HEK293 (cell line): ENCODE measurements around the gene TMEM119.

Source experiments
- CTCF ChIA-PET: fragments of 350-600 bp; formaldehyde crosslinking; extraction: SDS; loops from one replicate; lab custom pipeline; 2021; ENCODE audit warnings: antibody characterized with exemption; lab: Yijun Ruan, JAX
- POLR2A ChIA-PET: fragments of 300-600 bp; formaldehyde crosslinking; extraction: SDS; loops from one replicate; lab custom pipeline; 2020; ENCODE audit warnings: antibody characterized with exemption, inconsistent platforms; lab: Yijun Ruan, JAX
- H3K27ac ChIP-seq: fragments of 200-500 bp; sonication (Bioruptor generic); 2 replicates; pipeline ENCODE4 v1.5.1; 2014; ENCODE audit warnings: low read depth, low read length, control low read depth, inconsistent platforms; ENCODE audit errors: extremely low read depth
- H3K36me3 ChIP-seq, 2 experiments: fragments of 200-500 bp in 1 of 2; sonication (Bioruptor generic) in 1 of 2; 1 replicate in 1 of 2; 2 replicates in 1 of 2; pipeline ENCODE4 v1.5.1; 2014 to 2017; ENCODE audit warnings: inconsistent platforms in 2 of 2, low read length in 2 of 2; ENCODE audit not compliant: control insufficient read depth in 2 of 2, insufficient read depth in 1 of 2
- H3K4me1 ChIP-seq: fragments of 200-500 bp; sonication (Bioruptor generic); 2 replicates; pipeline ENCODE4 v1.5.1; 2014; ENCODE audit warnings: mild to moderate bottlenecking, low read length, inconsistent platforms; ENCODE audit not compliant: control insufficient read depth, insufficient read depth
- H3K4me3 ChIP-seq: 2 replicates; pipeline ENCODE4 v1.5.1; 2011; ENCODE audit warnings: low read depth, mild to moderate bottlenecking, control low read depth, low read length, moderate library complexity
- H3K9me3 ChIP-seq: fragments of 200-500 bp; sonication (Bioruptor generic); 2 replicates; pipeline ENCODE4 v1.5.1; 2014; ENCODE audit warnings: low read depth, low read length, inconsistent platforms; ENCODE audit not compliant: control insufficient read depth, insufficient read depth
- GLIS1 ChIP-seq: fragments of 450-650 bp; formaldehyde crosslinking; IDR thresholded peaks from 2 replicates; pipeline ENCODE4 v1.5.1; 2016; ENCODE audit warnings: missing biosample characterization, missing genetic modification characterization
- KLF7 ChIP-seq: fragments of 450-650 bp; formaldehyde crosslinking; IDR thresholded peaks from 2 replicates; pipeline ENCODE4 v1.5.1; 2016; ENCODE audit warnings: missing biosample characterization, missing genetic modification characterization, borderline replicate concordance
- KLF8 ChIP-seq: fragments of 450-650 bp; formaldehyde crosslinking; IDR thresholded peaks from 2 replicates; pipeline ENCODE4 v1.5.1; 2016; ENCODE audit warnings: missing biosample characterization, missing genetic modification characterization
- KLF9 ChIP-seq: fragments of 450-650 bp; formaldehyde crosslinking; IDR thresholded peaks from 2 replicates; pipeline ENCODE4 v1.5.1; 2016; ENCODE audit warnings: missing biosample characterization, missing genetic modification characterization, low read depth
- OSR2 ChIP-seq: fragments of 450-650 bp; formaldehyde crosslinking; IDR thresholded peaks from 2 replicates; pipeline ENCODE4 v1.5.1; 2016; ENCODE audit warnings: missing biosample characterization, missing genetic modification characterization
- REST ChIP-seq: fragments of 450-650 bp; formaldehyde crosslinking; IDR thresholded peaks from 2 replicates; pipeline ENCODE4 v1.5.1; 2016; ENCODE audit warnings: missing biosample characterization, missing genetic modification characterization
- SP2 ChIP-seq: fragments of 450-650 bp; formaldehyde crosslinking; IDR thresholded peaks from 2 replicates; pipeline ENCODE4 v1.5.1; 2016; ENCODE audit warnings: missing biosample characterization, missing genetic modification characterization
- YY1 ChIP-seq: fragments of 450-650 bp; formaldehyde crosslinking; IDR thresholded peaks from 2 replicates; pipeline ENCODE4 v1.5.1; 2018; ENCODE audit warnings: missing biosample characterization, missing genetic modification characterization
- YY2 ChIP-seq: fragments of 450-650 bp; formaldehyde crosslinking; IDR thresholded peaks from 2 replicates; pipeline ENCODE4 v1.5.1; 2016; ENCODE audit warnings: missing biosample characterization, missing genetic modification characterization
- ZNF10 ChIP-seq: fragments of 450-650 bp; formaldehyde crosslinking; IDR thresholded peaks from 2 replicates; pipeline ENCODE4 v1.5.1; 2017; ENCODE audit warnings: missing biosample characterization, missing genetic modification characterization
- ZNF138 ChIP-seq: fragments of 450-650 bp; formaldehyde crosslinking; IDR thresholded peaks from 2 replicates; pipeline ENCODE4 v1.5.1; 2016; ENCODE audit warnings: missing biosample characterization, missing genetic modification characterization, borderline replicate concordance
- ZNF146 ChIP-seq: fragments of 450-650 bp; formaldehyde crosslinking; IDR thresholded peaks from 2 replicates; pipeline ENCODE4 v1.5.1; 2016; ENCODE audit warnings: missing biosample characterization, missing genetic modification characterization
- ZNF394 ChIP-seq: fragments of 450-650 bp; formaldehyde crosslinking; IDR thresholded peaks from 2 replicates; pipeline ENCODE4 v1.5.1; 2016; ENCODE audit warnings: missing biosample characterization, missing genetic modification characterization, mild to moderate bottlenecking, moderate library complexity, borderline replicate concordance
- ZNF549 ChIP-seq: fragments of 450-650 bp; IDR thresholded peaks from 2 replicates; pipeline ENCODE4 v1.5.1; 2018; ENCODE audit warnings: missing biosample characterization, missing genetic modification characterization, mild to moderate bottlenecking, inconsistent platforms, moderate library complexity
- ZNF561 ChIP-seq: fragments of 450-650 bp; IDR thresholded peaks from 2 replicates; pipeline ENCODE4 v1.5.1; 2018; ENCODE audit warnings: missing biosample characterization, missing genetic modification characterization, borderline replicate concordance
- ZNF596 ChIP-seq: fragments of 450-650 bp; IDR thresholded peaks from 2 replicates; pipeline ENCODE4 v1.5.0; 2018; ENCODE audit warnings: missing biosample characterization, mild to moderate bottlenecking, missing genetic modification characterization, moderate library complexity
- ZNF624 ChIP-seq: fragments of 450-650 bp; formaldehyde crosslinking; IDR thresholded peaks from 2 replicates; pipeline ENCODE4 v1.5.1; 2017; ENCODE audit warnings: missing biosample characterization, missing genetic modification characterization
- ZNF626 ChIP-seq: fragments of 450-650 bp; sonication (Bioruptor Pico); formaldehyde crosslinking; IDR thresholded peaks from 2 replicates; pipeline ENCODE4 v1.5.1; 2018; ENCODE audit warnings: missing biosample characterization, missing genetic modification characterization, inconsistent platforms
- ZSCAN5A ChIP-seq: fragments of 450-650 bp; formaldehyde crosslinking; IDR thresholded peaks from 2 replicates; pipeline ENCODE4 v1.5.1; 2016; ENCODE audit warnings: missing biosample characterization, missing genetic modification characterization
- TF ChIP-seq, protein P1 (sequence below): fragments of 450-650 bp; formaldehyde crosslinking; IDR thresholded peaks from 2 replicates; pipeline ENCODE4 v1.5.1; 2016; ENCODE audit warnings: missing biosample characterization, missing genetic modification characterization, low read depth
- TF ChIP-seq, protein P2 (sequence below): fragments of 450-650 bp; formaldehyde crosslinking; IDR thresholded peaks from 2 replicates; pipeline ENCODE4 v1.5.1; 2016; ENCODE audit warnings: missing biosample characterization, missing genetic modification characterization
- TF ChIP-seq, protein P3 (sequence below): fragments of 450-650 bp; formaldehyde crosslinking; IDR thresholded peaks from 2 replicates; pipeline ENCODE4 v1.5.1; 2016; ENCODE audit warnings: missing biosample characterization, missing genetic modification characterization

The TMEM119 gene

DNA sequence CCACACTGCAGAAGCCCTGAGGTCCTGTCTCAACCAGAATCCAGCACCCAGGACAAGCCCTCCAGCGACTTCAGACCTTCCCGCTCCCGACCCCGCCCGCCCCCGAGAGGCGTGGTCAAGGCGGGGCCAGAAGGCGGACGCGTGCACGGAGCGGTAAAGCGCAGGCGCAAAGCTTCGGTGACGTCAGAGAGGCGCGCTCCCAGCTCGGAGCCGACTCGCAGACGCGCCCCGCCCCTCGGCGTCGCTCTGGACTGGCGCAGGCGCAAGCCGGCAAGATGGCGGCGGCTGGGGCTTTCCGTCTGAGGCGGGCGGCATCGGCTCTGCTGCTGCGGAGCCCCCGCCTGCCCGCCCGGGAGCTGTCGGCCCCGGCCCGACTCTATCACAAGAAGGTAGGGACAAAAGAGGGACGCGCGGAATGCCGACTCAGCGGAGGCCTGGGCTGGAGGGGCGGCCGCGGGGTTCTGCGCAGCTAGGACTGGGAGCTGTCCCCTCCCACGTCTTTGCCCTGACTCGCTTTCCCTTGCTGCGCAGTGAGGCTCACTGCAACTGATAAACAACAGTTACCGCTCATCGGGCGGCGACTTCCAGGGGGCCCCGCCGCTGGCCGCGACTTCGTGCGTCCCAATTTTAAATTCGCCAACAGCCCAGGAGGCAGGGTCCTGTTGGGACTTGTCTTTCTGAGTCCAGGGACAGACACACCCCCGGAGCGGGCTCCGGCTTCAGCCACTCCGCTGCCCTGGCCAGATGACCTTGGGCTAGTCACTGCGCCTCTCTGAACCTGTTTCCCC, 35.3 kb downstream of the TMEM119 start, which contains the start of gene ISCU (continued):
- TF ChIP-seq YY2 (tag by site-specific recombination) (peak; percentile 72), ZNF138 (tag by site-specific recombination) (no peak), REST (tag by site-specific recombination) (peak; percentile 79), YY1 (tag by site-specific recombination) (peak; percentile 87), KLF9 (tag by site-specific recombination) (peak; percentile 73), ZNF561 (tag by site-specific recombination) (peak; percentile 49; the same call in 1 of the 2 replicates), ZNF626 (tag by site-specific recombination) (no peak), ZNF10 (peak; percentile 82), KLF8 (tag by site-specific recombination) (peak; percentile 82), GLIS1 (tag by site-specific recombination) (peak; percentile 42), SP2 (tag by site-specific recombination) (peak; percentile 83), ZNF146 (0 out of 2 replicates have a peak, but pooled peaks have one; percentile 9), ZNF624 (no peak), ZNF596 (no peak), ZSCAN5A (0 out of 2 replicates have a peak, but pooled peaks have one; percentile 67)
- TF ChIP-seq, protein P1, sequence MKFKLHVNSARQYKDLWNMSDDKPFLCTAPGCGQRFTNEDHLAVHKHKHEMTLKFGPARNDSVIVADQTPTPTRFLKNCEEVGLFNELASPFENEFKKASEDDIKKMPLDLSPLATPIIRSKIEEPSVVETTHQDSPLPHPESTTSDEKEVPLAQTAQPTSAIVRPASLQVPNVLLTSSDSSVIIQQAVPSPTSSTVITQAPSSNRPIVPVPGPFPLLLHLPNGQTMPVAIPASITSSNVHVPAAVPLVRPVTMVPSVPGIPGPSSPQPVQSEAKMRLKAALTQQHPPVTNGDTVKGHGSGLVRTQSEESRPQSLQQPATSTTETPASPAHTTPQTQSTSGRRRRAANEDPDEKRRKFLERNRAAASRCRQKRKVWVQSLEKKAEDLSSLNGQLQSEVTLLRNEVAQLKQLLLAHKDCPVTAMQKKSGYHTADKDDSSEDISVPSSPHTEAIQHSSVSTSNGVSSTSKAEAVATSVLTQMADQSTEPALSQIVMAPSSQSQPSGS (tag by site-specific recombination) = peak; percentile 97
- TF ChIP-seq, protein P2, sequence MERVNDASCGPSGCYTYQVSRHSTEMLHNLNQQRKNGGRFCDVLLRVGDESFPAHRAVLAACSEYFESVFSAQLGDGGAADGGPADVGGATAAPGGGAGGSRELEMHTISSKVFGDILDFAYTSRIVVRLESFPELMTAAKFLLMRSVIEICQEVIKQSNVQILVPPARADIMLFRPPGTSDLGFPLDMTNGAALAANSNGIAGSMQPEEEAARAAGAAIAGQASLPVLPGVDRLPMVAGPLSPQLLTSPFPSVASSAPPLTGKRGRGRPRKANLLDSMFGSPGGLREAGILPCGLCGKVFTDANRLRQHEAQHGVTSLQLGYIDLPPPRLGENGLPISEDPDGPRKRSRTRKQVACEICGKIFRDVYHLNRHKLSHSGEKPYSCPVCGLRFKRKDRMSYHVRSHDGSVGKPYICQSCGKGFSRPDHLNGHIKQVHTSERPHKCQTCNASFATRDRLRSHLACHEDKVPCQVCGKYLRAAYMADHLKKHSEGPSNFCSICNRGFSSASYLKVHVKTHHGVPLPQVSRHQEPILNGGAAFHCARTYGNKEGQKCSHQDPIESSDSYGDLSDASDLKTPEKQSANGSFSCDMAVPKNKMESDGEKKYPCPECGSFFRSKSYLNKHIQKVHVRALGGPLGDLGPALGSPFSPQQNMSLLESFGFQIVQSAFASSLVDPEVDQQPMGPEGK (tag by site-specific recombination) = peak; percentile 55

- Histone ChIP-seq H3K36me3 (peaks cover 20 to 42% of the 10 kb centered on the region in 2 experiments), H3K4me1 (0 out of 2 replicates have a peak, but pooled peaks cover 2% of the 10 kb centered on the region), H3K27ac (peak overlapping the region; percentile 77), H3K9me3 (no peaks in the 10 kb centered on the region), H3K4me3 (peak overlapping the region; percentile 97)
- ChIA-PET CTCF (interaction anchor here (0.6 to 2.5 kb wide), 8 partner anchors 10 to 1325 kb away, joined by 3 to 20 read pairs (median 3); no protein-coding TSS in a partner anchor), POLR2A (interaction anchor here (0.5 to 1.6 kb wide), 12 partner anchors 12 to 1709 kb away, joined by 3 to 6 read pairs (median 4); partner anchors contain the start of gene FICD)
- TF ChIP-seq, protein P3, sequence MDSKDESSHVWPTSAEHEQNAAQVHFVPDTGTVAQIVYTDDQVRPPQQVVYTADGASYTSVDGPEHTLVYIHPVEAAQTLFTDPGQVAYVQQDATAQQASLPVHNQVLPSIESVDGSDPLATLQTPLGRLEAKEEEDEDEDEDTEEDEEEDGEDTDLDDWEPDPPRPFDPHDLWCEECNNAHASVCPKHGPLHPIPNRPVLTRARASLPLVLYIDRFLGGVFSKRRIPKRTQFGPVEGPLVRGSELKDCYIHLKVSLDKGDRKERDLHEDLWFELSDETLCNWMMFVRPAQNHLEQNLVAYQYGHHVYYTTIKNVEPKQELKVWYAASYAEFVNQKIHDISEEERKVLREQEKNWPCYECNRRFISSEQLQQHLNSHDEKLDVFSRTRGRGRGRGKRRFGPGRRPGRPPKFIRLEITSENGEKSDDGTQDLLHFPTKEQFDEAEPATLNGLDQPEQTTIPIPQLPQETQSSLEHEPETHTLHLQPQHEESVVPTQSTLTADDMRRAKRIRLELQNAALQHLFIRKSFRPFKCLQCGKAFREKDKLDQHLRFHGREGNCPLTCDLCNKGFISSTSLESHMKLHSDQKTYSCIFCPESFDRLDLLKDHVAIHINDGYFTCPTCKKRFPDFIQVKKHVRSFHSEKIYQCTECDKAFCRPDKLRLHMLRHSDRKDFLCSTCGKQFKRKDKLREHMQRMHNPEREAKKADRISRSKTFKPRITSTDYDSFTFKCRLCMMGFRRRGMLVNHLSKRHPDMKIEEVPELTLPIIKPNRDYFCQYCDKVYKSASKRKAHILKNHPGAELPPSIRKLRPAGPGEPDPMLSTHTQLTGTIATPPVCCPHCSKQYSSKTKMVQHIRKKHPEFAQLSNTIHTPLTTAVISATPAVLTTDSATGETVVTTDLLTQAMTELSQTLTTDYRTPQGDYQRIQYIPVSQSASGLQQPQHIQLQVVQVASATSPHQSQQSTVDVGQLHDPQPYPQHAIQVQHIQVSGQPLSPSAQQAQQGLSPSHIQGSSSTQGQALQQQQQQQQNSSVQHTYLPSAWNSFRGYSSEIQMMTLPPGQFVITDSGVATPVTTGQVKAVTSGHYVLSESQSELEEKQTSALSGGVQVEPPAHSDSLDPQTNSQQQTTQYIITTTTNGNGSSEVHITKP (tag by site-specific recombination) = peak; percentile 96
- no peak for TF ChIP-seq ZNF394
- TF ChIP-seq KLF7 (tag by site-specific recombination) = no peak
- no peak for TF ChIP-seq OSR2 (tag by site-specific recombination)
- no peak for TF ChIP-seq ZNF549 (tag by site-specific recombination)
These were observed 36.0 kb downstream of the TMEM119 start for GRCh38 chr12:108561852-108562347.
